Gastroesophageal sphincter (tissue), 4 donors: ENCODE data around the gene GBP1. TPM values are rescaled to one million over a fixed set of nuclear protein-coding genes. Genes with fewer than 3 reads are reported as not detected.
"Not testable (repeated sequence)": the region's sequence is repeated elsewhere in the genome, so short reads cannot be mapped to it uniquely, and the experiment has no call there.

Source experiments
- ATAC-seq: fragments of 150-250 bp; one replicate; pipeline ENCODE4 v1.9.1; 2016; ENCODE audit warnings: mild to moderate bottlenecking, moderate library complexity
- H3K27ac ChIP-seq, 4 donors: fragments of 200-600 bp; sonication (generic) in 3 of 4; 1 replicate in 3 of 4; 2 replicates in 1 of 4; pipeline ENCODE4 v1.5.1; 2016 to 2019
- H3K27me3 ChIP-seq: fragments of 200-600 bp; sonication (generic); one replicate; pipeline ENCODE4 v1.5.1; 2019
- H3K36me3 ChIP-seq, 2 donors: fragments of 200-600 bp; sonication (generic); one replicate each; pipeline ENCODE4 v1.5.1; 2019; ENCODE audit warnings: control low read depth in 1 of 2
- H3K4me1 ChIP-seq, 3 donors: fragments of 200-600 bp; sonication (generic); 1 replicate in 2 of 3; 2 replicates in 1 of 3; pipeline ENCODE4 v1.5.1; 2016 to 2019; ENCODE audit warnings: control low read depth in 2 of 3
- H3K4me3 ChIP-seq, 2 donors: fragments of 200-600 bp; sonication (generic); one replicate each; pipeline ENCODE4 v1.5.1; 2019; ENCODE audit warnings: mild to moderate bottlenecking in 1 of 2, moderate library complexity in 1 of 2
- H3K9me3 ChIP-seq, 3 donors: fragments of 200-600 bp; sonication (generic); one replicate each; pipeline ENCODE4 v1.5.1; 2017 to 2019; ENCODE audit warnings: control low read depth in 2 of 3
- EP300 ChIP-seq: sonication (generic); formaldehyde crosslinking; IDR thresholded peaks from one replicate; pipeline ENCODE4 v1.6.1; 2017; ENCODE audit warnings: antibody characterized with exemption, mild to moderate bottlenecking
- POLR2A ChIP-seq, 2 donors: fragments of 450-650 bp; IDR thresholded peaks; one replicate each; pipeline ENCODE4 v1.6.1; 2017; ENCODE audit warnings: antibody characterized with exemption in 2 of 2, mild to moderate bottlenecking in 2 of 2, moderate library complexity in 1 of 2
- POLR2AphosphoS5 ChIP-seq: sonication (generic); formaldehyde crosslinking; IDR thresholded peaks from one replicate; pipeline ENCODE4 v1.6.1; 2017; ENCODE audit warnings: antibody characterized with exemption
- WGBS, 2 donors: methylation state at CpG; one replicate each; pipeline ENCODE4 v1.1.5; 2018; ENCODE audit warnings: low coverage in 1 of 2; 5-methylcytosine and 5-hydroxymethylcytosine counted together
- total RNA-seq, 4 donors: library from RNA; depleted of rRNA; stranded (reverse); fragments of >200 nt; gene quantifications; one replicate each; pipeline ENCODE4 v1.1.0, GENCODE V29; 2016
- TF ChIP-seq, protein P1 (sequence below), 4 experiments: fragments of 200-600 bp in 2 of 4; fragments of 450-650 bp in 2 of 4; sonication (generic) in 1 of 4; IDR thresholded peaks; one replicate each; pipeline ENCODE4 v1.5.1; 2017 to 2019; ENCODE audit warnings: antibody characterized with exemption in 4 of 4, mild to moderate bottlenecking in 2 of 4, moderate library complexity in 2 of 4

The GBP1 gene
- total RNA-seq, 4 donors from 2014 or later: 14.9 to 46.4 (median 24.2) TPM

- Histone ChIP-seq H3K36me3 (peaks cover 8 to 51% of the 10 kb centered on the region in 2 donors), H3K27me3 (no peaks in the 10 kb centered on the region), H3K9me3 (no peaks in the 10 kb centered on the region), H3K4me1 (peaks cover 7 to 44% (median 15%) of the 10 kb centered on the region in 3 donors), H3K27ac (no peak overlapping the region), H3K4me3 (no peak overlapping the region)
- ATAC-seq: no peak
- 86 to 93% methylated on average over 3 to 4 of the region's 5 CpGs for WGBS, 2 donors
- TF ChIP-seq POLR2AphosphoS5 (no peak), EP300 (no peak), POLR2A (IDR thresholded peaks at IDR 0.05) (no peak)
- TF ChIP-seq, protein P1, sequence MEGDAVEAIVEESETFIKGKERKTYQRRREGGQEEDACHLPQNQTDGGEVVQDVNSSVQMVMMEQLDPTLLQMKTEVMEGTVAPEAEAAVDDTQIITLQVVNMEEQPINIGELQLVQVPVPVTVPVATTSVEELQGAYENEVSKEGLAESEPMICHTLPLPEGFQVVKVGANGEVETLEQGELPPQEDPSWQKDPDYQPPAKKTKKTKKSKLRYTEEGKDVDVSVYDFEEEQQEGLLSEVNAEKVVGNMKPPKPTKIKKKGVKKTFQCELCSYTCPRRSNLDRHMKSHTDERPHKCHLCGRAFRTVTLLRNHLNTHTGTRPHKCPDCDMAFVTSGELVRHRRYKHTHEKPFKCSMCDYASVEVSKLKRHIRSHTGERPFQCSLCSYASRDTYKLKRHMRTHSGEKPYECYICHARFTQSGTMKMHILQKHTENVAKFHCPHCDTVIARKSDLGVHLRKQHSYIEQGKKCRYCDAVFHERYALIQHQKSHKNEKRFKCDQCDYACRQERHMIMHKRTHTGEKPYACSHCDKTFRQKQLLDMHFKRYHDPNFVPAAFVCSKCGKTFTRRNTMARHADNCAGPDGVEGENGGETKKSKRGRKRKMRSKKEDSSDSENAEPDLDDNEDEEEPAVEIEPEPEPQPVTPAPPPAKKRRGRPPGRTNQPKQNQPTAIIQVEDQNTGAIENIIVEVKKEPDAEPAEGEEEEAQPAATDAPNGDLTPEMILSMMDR (IDR thresholded peaks at IDR 0.05): no peak
Measured at GRCh38 chr1:89060091-89060490, 4.9 kb downstream of the GBP1 start.

DNA sequence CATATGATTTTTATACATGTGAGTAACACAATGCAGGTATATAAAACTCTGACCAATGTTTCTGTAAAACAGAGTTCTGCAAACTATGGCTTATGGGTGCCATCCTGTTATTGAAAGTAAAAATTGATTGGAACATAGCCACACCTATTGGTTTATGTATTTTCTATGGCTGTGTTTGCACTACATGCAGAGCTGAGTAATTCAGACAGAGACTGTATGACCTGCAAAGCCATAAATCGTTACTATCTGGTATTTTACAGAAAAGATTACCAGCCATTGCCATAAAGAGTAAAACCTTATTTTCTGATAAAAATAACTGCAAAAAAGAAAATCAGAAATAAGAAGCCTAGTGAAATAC is 13.1 kb downstream of the GBP1 start:
- 73 to 80% methylated on average over 1 of the region's 1 CpG for WGBS, 2 donors
- no peaks in the 10 kb centered on the region for H3K4me1 ChIP-seq
- H3K36me3 ChIP-seq: peaks cover 9 to 79% of the 10 kb centered on the region in 2 donors
- H3K9me3 ChIP-seq: no peaks in the 10 kb centered on the region
- no peak overlapping the region for H3K4me3 ChIP-seq
- no peak overlapping the region for H3K27ac ChIP-seq
- no peak for TF ChIP-seq POLR2AphosphoS5
- TF ChIP-seq EP300: no peak
- TF ChIP-seq, protein P1 (IDR thresholded peaks at IDR 0.05): no peak
- no peak for TF ChIP-seq POLR2A (IDR thresholded peaks at IDR 0.05)
- no peak for ATAC-seq
- no peaks in the 10 kb centered on the region for H3K27me3 ChIP-seq

DNA sequence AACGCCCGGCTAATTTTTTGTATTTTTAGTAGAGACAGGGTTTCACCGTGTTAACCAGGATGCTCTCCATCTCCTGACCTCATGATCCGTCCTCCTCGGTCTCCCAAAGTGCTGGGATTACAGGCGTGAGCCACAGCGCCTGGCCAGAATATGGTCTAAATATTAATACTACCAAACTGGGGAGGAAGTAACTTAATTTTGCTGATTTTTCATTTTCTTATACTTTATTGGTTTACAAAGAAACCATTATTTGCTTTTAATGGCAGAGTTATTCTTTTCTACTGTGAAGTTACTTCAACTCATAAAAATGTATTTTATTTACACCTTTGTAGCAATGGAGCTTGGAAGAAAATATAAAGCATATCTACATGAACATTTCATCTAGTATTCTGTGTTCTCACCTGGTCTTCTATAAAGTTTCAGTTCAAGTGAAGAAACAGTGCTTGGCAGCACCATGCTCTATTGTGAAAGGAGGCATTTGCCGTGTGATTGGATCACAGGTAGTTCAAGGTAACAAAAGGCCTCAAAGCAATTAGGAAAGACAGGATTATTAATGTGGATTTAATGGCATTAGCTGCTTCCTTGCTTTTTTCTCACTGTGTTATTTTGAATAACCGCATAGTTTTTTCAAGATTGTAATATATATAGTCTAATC is 13.6 kb downstream of the GBP1 start:
- Histone ChIP-seq H3K4me1 (no peaks in the 10 kb centered on the region), H3K9me3 (no peaks in the 10 kb centered on the region), H3K27ac (no peak overlapping the region), H3K4me3 (no peak overlapping the region), H3K36me3 (peaks cover 9 to 74% of the 10 kb centered on the region in 2 donors), H3K27me3 (no peaks in the 10 kb centered on the region)
- TF ChIP-seq POLR2A (IDR thresholded peaks at IDR 0.05): no peak
- TF ChIP-seq, protein P1 (IDR thresholded peaks at IDR 0.05): no peak
- TF ChIP-seq POLR2AphosphoS5: no peak
- ATAC-seq: no peak
- 87 to 98% methylated on average over 7 of the region's 9 CpGs for WGBS, 2 donors

- Histone ChIP-seq H3K4me1 (no peaks in the 10 kb centered on the region), H3K4me3 (no peak overlapping the region), H3K27ac (no peak overlapping the region), H3K9me3 (no peaks in the 10 kb centered on the region), H3K36me3 (peaks cover 6 to 66% of the 10 kb centered on the region in 2 donors), H3K27me3 (no peaks in the 10 kb centered on the region)
- 100% methylated on average over 1 of the region's 11 CpGs; no CpG with 5 or more reads in 1 of the 2 donors for WGBS, 2 donors
- no peak for TF ChIP-seq POLR2A (IDR thresholded peaks at IDR 0.05)
- TF ChIP-seq POLR2AphosphoS5: no peak
- TF ChIP-seq, protein P1 (IDR thresholded peaks at IDR 0.05): no peak
- TF ChIP-seq EP300: no peak
- no peak for ATAC-seq
Measured at GRCh38 chr1:89050649-89051033, 14.4 kb downstream of the GBP1 start.

DNA sequence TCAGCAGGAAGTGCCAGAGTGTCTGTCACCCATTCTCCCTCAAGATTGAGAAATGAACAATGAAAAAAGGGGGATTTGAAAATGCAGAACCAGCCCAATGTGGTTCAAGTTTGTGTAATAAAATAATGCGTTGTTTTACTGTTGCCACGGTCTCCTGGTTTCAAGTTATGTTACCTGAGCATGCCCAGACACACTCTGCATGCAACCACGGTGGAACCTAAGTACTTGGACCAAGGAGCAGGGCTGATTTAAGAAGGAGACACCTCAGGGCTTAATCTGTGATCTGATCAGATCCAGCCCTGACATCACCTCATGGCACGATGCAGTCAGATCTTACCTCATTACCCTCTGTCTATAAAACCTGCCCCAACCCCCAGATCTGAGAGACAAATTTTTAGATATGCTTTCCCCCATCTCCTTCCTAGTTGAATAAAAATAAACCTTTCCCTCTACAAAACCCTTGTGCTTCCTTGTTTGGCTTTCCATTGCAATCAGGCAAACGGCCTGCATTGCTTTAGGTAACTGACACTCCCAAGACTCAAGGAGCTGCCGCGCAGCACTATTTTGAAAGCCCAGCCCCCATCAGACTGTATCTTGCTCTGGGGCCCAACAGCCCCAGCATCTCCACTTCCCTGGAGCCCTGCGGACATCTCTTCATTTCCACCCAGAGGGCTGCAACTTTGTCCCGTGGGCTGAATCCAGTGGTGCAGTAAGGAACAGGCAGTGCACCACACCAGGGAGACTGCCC is 14.9 kb downstream of the GBP1 start:
- H3K27me3 ChIP-seq, H3K4me3 ChIP-seq, H3K4me1 ChIP-seq, H3K9me3 ChIP-seq, H3K27ac ChIP-seq: not testable (repeated sequence)
- H3K36me3 ChIP-seq: peaks cover 6 to 61% of the 10 kb centered on the region in 2 donors
- peak; percentile 13 for ATAC-seq
- 84 to 89% methylated on average over 7 to 8 of the region's 9 CpGs for WGBS, 2 donors

DNA sequence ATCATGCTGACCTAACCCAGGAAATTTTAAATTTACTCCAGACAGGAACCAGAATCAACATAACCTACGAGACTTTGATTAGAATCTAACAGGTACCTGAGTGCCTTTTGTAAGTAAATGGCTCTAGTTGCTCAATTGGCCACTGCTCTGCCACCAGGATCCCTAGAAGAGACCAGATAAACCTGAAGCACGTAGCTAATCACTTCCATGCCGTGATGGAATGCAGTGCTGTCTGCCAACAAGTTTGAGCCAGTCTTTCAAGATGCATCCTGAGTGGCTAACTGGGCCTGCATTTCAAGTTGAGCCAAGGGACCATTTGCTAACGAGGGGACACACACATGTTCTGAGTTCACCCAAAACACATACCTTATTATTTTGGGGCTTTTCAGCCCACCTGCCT is 15.8 kb downstream of the GBP1 start:
- not testable (repeated sequence) for H3K4me3 ChIP-seq, H3K4me1 ChIP-seq, H3K9me3 ChIP-seq, H3K27me3 ChIP-seq, ATAC-seq, H3K27ac ChIP-seq
- 71% methylated on average over 1 of the region's 4 CpGs; no CpG with 5 or more reads in 1 of the 2 donors for WGBS, 2 donors
- peaks cover 6 to 55% of the 10 kb centered on the region in 2 donors for H3K36me3 ChIP-seq
